Activated T-cell treated with anti-CD3 and anti-CD28 coated beads for 48 hours (primary cell): Measurements from ENCODE around the gene PLCB4.

ENCODE experiments used
- DNase-seq: peaks from one replicate; pipeline ENCODE4 v3.0.0-alpha.2; 2020; ENCODE audit warnings: low read depth

The PLCB4 gene

GRCh38 chr20:9498322-9498721, 429.4 kb downstream of the PLCB4 start:
- DNase-seq: no peak

- no peak for DNase-seq
Observed at GRCh38 chr20:9499126-9499899, 430.4 kb downstream of the PLCB4 start.

- DNase-seq: no peak
Observed at GRCh38 chr20:9500121-9500520, 431.2 kb downstream of the PLCB4 start.

GRCh38 chr20:9501473-9501872, 432.6 kb downstream of the PLCB4 start:
- DNase-seq: no peak

GRCh38 chr20:9503526-9504245, 434.8 kb downstream of the PLCB4 start:
- no peak for DNase-seq

- DNase-seq: no peak
Observed at GRCh38 chr20:9506280-9506821, 437.5 kb downstream of the PLCB4 start.

GRCh38 chr20:9506964-9507369, 438.1 kb downstream of the PLCB4 start:
- no peak for DNase-seq

GRCh38 chr20:9507544-9508239, 438.8 kb downstream of the PLCB4 start:
- DNase-seq: no peak

GRCh38 chr20:9508240-9508661, 439.4 kb downstream of the PLCB4 start:
- no peak for DNase-seq

- no peak for DNase-seq
Observed at GRCh38 chr20:9508696-9509178, 439.9 kb downstream of the PLCB4 start.

- no peak for DNase-seq
Observed at GRCh38 chr20:9509246-9509645, 440.4 kb downstream of the PLCB4 start.

GRCh38 chr20:9510911-9511310, 442.0 kb downstream of the PLCB4 start:
- DNase-seq: no peak

GRCh38 chr20:9514072-9514460, 445.2 kb downstream of the PLCB4 start:
- DNase-seq: no peak

GRCh38 chr20:9514461-9515213, 445.8 kb downstream of the PLCB4 start, which contains the start of gene LAMP5:
Gene LAMP5, plus strand, starts transcription at chr20:9514590. Its CDS starts 263 bp downstream, at chr20:9514853.
- no peak for DNase-seq

- no peak for DNase-seq
Observed at GRCh38 chr20:9515214-9515585, 446.3 kb downstream of the PLCB4 start.

GRCh38 chr20:9515741-9516233, 446.9 kb downstream of the PLCB4 start:
- no peak for DNase-seq

- DNase-seq: no peak
Observed at GRCh38 chr20:9516234-9516871, 447.5 kb downstream of the PLCB4 start.

- no peak for DNase-seq
Observed at GRCh38 chr20:9517297-9518162, 448.6 kb downstream of the PLCB4 start.

GRCh38 chr20:9518576-9519175, 449.8 kb downstream of the PLCB4 start:
- no peak for DNase-seq

- no peak for DNase-seq
Observed at GRCh38 chr20:9520086-9520485, 451.2 kb downstream of the PLCB4 start.
